ENCODE measurements around the gene ZMIZ1. TPM values are rescaled to one million over a fixed set of nuclear protein-coding genes. Genes with fewer than 3 reads are reported as not detected.

Gene ZMIZ1
- total and polyA plus RNA-seq, 2 experiments from 2014 or later: 9.2 to 30.9 TPM

GRCh38 chr10:79282388-79282787 lies 213.6 kb downstream of the ZMIZ1 start:
- no peak overlapping the region for H3K27ac ChIP-seq (ENCODE audit: low read depth)
- peaks cover 8% of the 10 kb centered on the region for H3K4me1 Mint-ChIP-seq

DNA sequence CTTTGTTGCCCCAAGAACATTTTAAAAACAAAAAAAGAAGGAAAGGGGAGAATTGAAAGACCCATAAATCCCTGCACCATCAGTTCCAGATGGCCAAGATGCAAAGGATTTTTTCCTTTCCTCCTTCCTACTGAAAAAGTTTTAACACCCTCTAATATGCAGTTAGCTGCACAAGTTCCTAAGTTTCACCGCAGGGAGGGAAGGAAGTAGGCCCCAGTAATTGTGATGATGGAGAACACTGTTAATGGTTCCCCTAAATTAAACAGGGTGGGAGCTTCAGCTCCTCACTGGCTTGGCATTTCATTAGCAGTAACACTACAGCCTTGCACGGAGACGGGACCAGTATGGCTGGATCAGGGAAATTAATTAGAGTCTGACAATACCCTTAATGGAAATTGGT lies 214.8 kb downstream of the ZMIZ1 start:
- no peak overlapping the region for H3K4me3 ChIP-seq
- peaks cover 21% of the 10 kb centered on the region for H3K36me3 Mint-ChIP-seq (ENCODE audit: low read depth)
- no peak overlapping the region for H3K27ac Mint-ChIP-seq
- no peaks in the 10 kb centered on the region for H3K4me1 ChIP-seq (ENCODE audit: insufficient read depth)
- no peaks in the 10 kb centered on the region for H3K79me2 ChIP-seq (replicated peaks; ENCODE audit: insufficient read depth)
- H3K9me3 Mint-ChIP-seq: peaks cover 5% of the 10 kb centered on the region; the same call in 1 of the 3 replicates
- no peak for ATAC-seq
- H2AFZ ChIP-seq: no peak overlapping the region
- H3K9me2 ChIP-seq (ENCODE audit: insufficient read depth): no peaks in the 10 kb centered on the region
- H3F3A ChIP-seq (replicated peaks; ENCODE audit: low read depth): no peaks in the 10 kb centered on the region
- H3K36me3 ChIP-seq (ENCODE audit: insufficient read depth): no peaks in the 10 kb centered on the region
- H3K27me3 Mint-ChIP-seq (ENCODE audit: insufficient read depth, low read depth, poor library complexity): peaks cover 6% of the 10 kb centered on the region
- H3K27ac ChIP-seq (ENCODE audit: low read depth): no peak overlapping the region
- no peaks in the 10 kb centered on the region for H3K27me3 ChIP-seq (ENCODE audit: insufficient read depth)
- no peak for DNase-seq (ENCODE audit: low spot score)
- peaks cover 8% of the 10 kb centered on the region for H3K4me1 Mint-ChIP-seq
- no peak overlapping the region for H3K4me2 ChIP-seq
- H3K4me3 Mint-ChIP-seq: no peak overlapping the region
- H4K20me1 ChIP-seq (replicated peaks; ENCODE audit: insufficient read depth): 0 out of 2 replicates have a peak, but pooled peaks cover 4% of the 10 kb centered on the region
- no peak for TF ChIP-seq STAT1 (IDR thresholded peaks at IDR 0.05; ENCODE audit: unreplicated experiment)
- TF ChIP-seq ZNF331 (CRISPR knock-in tag; IDR thresholded peaks at IDR 0.05; ENCODE audit: low read depth): no peak
- TF ChIP-seq, protein P1, sequence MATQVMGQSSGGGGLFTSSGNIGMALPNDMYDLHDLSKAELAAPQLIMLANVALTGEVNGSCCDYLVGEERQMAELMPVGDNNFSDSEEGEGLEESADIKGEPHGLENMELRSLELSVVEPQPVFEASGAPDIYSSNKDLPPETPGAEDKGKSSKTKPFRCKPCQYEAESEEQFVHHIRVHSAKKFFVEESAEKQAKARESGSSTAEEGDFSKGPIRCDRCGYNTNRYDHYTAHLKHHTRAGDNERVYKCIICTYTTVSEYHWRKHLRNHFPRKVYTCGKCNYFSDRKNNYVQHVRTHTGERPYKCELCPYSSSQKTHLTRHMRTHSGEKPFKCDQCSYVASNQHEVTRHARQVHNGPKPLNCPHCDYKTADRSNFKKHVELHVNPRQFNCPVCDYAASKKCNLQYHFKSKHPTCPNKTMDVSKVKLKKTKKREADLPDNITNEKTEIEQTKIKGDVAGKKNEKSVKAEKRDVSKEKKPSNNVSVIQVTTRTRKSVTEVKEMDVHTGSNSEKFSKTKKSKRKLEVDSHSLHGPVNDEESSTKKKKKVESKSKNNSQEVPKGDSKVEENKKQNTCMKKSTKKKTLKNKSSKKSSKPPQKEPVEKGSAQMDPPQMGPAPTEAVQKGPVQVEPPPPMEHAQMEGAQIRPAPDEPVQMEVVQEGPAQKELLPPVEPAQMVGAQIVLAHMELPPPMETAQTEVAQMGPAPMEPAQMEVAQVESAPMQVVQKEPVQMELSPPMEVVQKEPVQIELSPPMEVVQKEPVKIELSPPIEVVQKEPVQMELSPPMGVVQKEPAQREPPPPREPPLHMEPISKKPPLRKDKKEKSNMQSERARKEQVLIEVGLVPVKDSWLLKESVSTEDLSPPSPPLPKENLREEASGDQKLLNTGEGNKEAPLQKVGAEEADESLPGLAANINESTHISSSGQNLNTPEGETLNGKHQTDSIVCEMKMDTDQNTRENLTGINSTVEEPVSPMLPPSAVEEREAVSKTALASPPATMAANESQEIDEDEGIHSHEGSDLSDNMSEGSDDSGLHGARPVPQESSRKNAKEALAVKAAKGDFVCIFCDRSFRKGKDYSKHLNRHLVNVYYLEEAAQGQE (IDR thresholded peaks at IDR 0.05; ENCODE audit: unreplicated experiment): no peak
- TF ChIP-seq JUNB (IDR thresholded peaks at IDR 0.05; ENCODE audit: unreplicated experiment): no peak
- TF ChIP-seq, protein P2, sequence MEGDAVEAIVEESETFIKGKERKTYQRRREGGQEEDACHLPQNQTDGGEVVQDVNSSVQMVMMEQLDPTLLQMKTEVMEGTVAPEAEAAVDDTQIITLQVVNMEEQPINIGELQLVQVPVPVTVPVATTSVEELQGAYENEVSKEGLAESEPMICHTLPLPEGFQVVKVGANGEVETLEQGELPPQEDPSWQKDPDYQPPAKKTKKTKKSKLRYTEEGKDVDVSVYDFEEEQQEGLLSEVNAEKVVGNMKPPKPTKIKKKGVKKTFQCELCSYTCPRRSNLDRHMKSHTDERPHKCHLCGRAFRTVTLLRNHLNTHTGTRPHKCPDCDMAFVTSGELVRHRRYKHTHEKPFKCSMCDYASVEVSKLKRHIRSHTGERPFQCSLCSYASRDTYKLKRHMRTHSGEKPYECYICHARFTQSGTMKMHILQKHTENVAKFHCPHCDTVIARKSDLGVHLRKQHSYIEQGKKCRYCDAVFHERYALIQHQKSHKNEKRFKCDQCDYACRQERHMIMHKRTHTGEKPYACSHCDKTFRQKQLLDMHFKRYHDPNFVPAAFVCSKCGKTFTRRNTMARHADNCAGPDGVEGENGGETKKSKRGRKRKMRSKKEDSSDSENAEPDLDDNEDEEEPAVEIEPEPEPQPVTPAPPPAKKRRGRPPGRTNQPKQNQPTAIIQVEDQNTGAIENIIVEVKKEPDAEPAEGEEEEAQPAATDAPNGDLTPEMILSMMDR (conservative IDR thresholded peaks at IDR 0.05; ENCODE audit: low read depth in 2 of 2): no peak
- TF ChIP-seq, protein P3, sequence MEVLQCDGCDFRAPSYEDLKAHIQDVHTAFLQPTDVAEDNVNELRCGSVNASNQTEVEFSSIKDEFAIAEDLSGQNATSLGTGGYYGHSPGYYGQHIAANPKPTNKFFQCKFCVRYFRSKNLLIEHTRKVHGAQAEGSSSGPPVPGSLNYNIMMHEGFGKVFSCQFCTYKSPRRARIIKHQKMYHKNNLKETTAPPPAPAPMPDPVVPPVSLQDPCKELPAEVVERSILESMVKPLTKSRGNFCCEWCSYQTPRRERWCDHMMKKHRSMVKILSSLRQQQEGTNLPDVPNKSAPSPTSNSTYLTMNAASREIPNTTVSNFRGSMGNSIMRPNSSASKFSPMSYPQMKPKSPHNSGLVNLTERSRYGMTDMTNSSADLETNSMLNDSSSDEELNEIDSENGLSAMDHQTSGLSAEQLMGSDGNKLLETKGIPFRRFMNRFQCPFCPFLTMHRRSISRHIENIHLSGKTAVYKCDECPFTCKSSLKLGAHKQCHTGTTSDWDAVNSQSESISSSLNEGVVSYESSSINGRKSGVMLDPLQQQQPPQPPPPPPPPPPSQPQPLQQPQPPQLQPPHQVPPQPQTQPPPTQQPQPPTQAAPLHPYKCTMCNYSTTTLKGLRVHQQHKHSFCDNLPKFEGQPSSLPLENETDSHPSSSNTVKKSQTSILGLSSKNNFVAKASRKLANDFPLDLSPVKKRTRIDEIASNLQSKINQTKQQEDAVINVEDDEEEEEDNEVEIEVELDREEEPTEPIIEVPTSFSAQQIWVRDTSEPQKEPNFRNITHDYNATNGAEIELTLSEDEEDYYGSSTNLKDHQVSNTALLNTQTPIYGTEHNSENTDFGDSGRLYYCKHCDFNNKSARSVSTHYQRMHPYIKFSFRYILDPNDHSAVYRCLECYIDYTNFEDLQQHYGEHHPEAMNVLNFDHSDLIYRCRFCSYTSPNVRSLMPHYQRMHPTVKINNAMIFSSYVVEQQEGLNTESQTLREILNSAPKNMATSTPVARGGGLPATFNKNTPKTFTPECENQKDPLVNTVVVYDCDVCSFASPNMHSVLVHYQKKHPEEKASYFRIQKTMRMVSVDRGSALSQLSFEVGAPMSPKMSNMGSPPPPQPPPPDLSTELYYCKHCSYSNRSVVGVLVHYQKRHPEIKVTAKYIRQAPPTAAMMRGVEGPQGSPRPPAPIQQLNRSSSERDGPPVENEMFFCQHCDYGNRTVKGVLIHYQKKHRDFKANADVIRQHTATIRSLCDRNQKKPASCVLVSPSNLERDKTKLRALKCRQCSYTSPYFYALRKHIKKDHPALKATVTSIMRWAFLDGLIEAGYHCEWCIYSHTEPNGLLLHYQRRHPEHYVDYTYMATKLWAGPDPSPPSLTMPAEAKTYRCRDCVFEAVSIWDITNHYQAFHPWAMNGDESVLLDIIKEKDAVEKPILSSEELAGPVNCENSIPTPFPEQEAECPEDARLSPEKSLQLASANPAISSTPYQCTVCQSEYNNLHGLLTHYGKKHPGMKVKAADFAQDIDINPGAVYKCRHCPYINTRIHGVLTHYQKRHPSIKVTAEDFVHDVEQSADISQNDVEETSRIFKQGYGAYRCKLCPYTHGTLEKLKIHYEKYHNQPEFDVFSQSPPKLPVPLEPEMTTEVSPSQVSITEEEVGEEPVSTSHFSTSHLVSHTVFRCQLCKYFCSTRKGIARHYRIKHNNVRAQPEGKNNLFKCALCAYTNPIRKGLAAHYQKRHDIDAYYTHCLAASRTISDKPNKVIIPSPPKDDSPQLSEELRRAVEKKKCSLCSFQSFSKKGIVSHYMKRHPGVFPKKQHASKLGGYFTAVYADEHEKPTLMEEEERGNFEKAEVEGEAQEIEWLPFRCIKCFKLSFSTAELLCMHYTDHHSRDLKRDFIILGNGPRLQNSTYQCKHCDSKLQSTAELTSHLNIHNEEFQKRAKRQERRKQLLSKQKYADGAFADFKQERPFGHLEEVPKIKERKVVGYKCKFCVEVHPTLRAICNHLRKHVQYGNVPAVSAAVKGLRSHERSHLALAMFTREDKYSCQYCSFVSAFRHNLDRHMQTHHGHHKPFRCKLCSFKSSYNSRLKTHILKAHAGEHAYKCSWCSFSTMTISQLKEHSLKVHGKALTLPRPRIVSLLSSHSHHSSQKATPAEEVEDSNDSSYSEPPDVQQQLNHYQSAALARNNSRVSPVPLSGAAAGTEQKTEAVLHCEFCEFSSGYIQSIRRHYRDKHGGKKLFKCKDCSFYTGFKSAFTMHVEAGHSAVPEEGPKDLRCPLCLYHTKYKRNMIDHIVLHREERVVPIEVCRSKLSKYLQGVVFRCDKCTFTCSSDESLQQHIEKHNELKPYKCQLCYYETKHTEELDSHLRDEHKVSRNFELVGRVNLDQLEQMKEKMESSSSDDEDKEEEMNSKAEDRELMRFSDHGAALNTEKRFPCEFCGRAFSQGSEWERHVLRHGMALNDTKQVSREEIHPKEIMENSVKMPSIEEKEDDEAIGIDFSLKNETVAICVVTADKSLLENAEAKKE (CRISPR knock-in tag; IDR thresholded peaks at IDR 0.05): no peak
- no peak for TF ChIP-seq CREB1 (CRISPR knock-in tag; IDR thresholded peaks at IDR 0.05; ENCODE audit: low read depth)
- no peak for TF ChIP-seq EZH2 (IDR thresholded peaks at IDR 0.05; ENCODE audit: low read depth, unreplicated experiment)
- no peak for TF ChIP-seq NANOG (IDR thresholded peaks at IDR 0.05; ENCODE audit: borderline replicate concordance)
- TF ChIP-seq EZH2phosphoT487 (IDR thresholded peaks at IDR 0.05; ENCODE audit: unreplicated experiment): no peak
- no peak for TF ChIP-seq ZNF114 (CRISPR knock-in tag; IDR thresholded peaks at IDR 0.05)

More at GRCh38 chr10:79282388-79282787, 213.6 kb downstream of the ZMIZ1 start:
- Histone ChIP-seq H3K4me2 (no peak overlapping the region), H3K4me3 (no peak overlapping the region), H2AFZ (no peak overlapping the region), H3K36me3 (ENCODE audit: insufficient read depth) (no peaks in the 10 kb centered on the region), H3K79me2 (replicated peaks; ENCODE audit: insufficient read depth) (no peaks in the 10 kb centered on the region), H3K27me3 (ENCODE audit: insufficient read depth) (no peaks in the 10 kb centered on the region), H3K9me2 (ENCODE audit: insufficient read depth) (no peaks in the 10 kb centered on the region), H3F3A (replicated peaks; ENCODE audit: low read depth) (no peaks in the 10 kb centered on the region), H3K4me1 (ENCODE audit: insufficient read depth) (no peaks in the 10 kb centered on the region), H4K20me1 (replicated peaks; ENCODE audit: insufficient read depth) (0 out of 2 replicates have a peak, but pooled peaks cover under 1% of the 10 kb centered on the region)
- no peak for TF ChIP-seq EZH2phosphoT487 (IDR thresholded peaks at IDR 0.05; ENCODE audit: unreplicated experiment)
- no peak overlapping the region for H3K27ac Mint-ChIP-seq
- peaks cover 5% of the 10 kb centered on the region; the same call in 1 of the 3 replicates for H3K9me3 Mint-ChIP-seq
- H3K36me3 Mint-ChIP-seq (ENCODE audit: low read depth): peaks cover 29% of the 10 kb centered on the region
- DNase-seq (ENCODE audit: low spot score): no peak
- no peak for ATAC-seq
- H3K27me3 Mint-ChIP-seq (ENCODE audit: insufficient read depth, low read depth, poor library complexity): peaks cover 8% of the 10 kb centered on the region
- no peak overlapping the region for H3K4me3 Mint-ChIP-seq

Measured in GM23338 (cell line).